NCI-H446 treated with DMSO at 0.1 percent for 48 hours (cell line): Measurements from ENCODE around the gene FEZ2.

Source experiments
- DNase-seq: peaks from one replicate; lab custom pipeline; 2025; lab: John Stamatoyannopoulos, UW

FEZ2 gene

GRCh38 chr2:36528766-36529392 is 69.1 kb downstream of the FEZ2 start:
- DNase-seq, result no peak

GRCh38 chr2:36528274-36528673 is 69.7 kb downstream of the FEZ2 start:
- DNase-seq, result no peak

GRCh38 chr2:36526226-36526625 is 71.7 kb downstream of the FEZ2 start:
- DNase-seq, result no peak

- no peak for DNase-seq
Measured at GRCh38 chr2:36525245-36525644, 72.7 kb downstream of the FEZ2 start.

GRCh38 chr2:36523153-36523552 is 74.8 kb downstream of the FEZ2 start:
- DNase-seq, result no peak

GRCh38 chr2:36520431-36520830 is 77.5 kb downstream of the FEZ2 start:
- no peak for DNase-seq

GRCh38 chr2:36516136-36516870 is 81.7 kb downstream of the FEZ2 start:
- no peak for DNase-seq

- no peak for DNase-seq
Measured at GRCh38 chr2:36515538-36515937, 82.4 kb downstream of the FEZ2 start.

- no peak for DNase-seq
Measured at GRCh38 chr2:36513661-36514060, 84.3 kb downstream of the FEZ2 start.

- no peak for DNase-seq
Measured at GRCh38 chr2:36512705-36513104, 85.3 kb downstream of the FEZ2 start.

GRCh38 chr2:36511858-36512603 is 85.9 kb downstream of the FEZ2 start:
- DNase-seq, result no peak

- no peak for DNase-seq
Measured at GRCh38 chr2:36509075-36509474, 88.9 kb downstream of the FEZ2 start.

- DNase-seq, result peak; percentile 10
Measured at GRCh38 chr2:36507408-36507812, 90.6 kb downstream of the FEZ2 start.
